ENCODE results near the gene MAD1L1.

DNA sequence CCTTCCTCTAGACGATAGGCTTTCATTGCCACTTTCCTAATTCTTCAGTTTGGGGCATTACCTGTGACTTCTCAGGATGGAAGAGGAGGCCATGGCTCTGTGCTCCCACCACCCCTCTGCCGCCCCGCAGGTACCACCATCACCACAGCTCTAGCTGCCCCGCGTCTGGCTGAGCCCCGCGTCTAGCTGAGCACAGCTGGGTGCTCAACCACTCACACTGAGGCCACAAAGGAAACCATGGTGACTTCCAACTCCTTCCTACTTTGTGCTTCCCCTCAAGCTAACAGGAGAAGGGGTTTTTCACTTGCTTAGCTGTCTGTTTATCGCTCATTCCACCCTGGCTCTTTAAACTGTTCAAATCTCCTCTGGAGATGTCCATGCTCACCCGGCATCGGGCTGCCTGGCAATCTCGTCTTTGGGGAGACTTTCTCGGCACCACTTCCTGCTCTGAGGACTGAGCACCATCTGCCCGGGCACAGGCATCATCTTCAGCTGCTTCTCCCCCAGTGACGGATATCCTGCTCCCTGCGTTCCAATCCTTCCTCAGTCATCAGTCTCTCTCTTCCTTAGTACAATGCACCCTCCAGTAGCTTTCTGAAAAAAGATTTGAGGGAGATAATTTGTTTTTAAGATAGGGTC is 59.4 kb downstream of the MAD1L1 start:
- no peak for TF ChIP-seq POLR2AphosphoS5 (IDR thresholded peaks at IDR 0.05; ENCODE audit: low read depth, low read length)
- no peak for TF ChIP-seq POLR2A (IDR thresholded peaks at IDR 0.05; ENCODE audit: low read depth, low read length)
